ENCODE data around the gene PLEKHG3. TPM values are rescaled to one million over a fixed set of nuclear protein-coding genes. Genes with fewer than 3 reads are reported as not detected.

PLEKHG3 gene
- total RNA-seq (2022; extraction: Qiagen RNA extraction): 13.6 to 26.7 TPM (median 22.2 TPM) in 5 replicates

DNA sequence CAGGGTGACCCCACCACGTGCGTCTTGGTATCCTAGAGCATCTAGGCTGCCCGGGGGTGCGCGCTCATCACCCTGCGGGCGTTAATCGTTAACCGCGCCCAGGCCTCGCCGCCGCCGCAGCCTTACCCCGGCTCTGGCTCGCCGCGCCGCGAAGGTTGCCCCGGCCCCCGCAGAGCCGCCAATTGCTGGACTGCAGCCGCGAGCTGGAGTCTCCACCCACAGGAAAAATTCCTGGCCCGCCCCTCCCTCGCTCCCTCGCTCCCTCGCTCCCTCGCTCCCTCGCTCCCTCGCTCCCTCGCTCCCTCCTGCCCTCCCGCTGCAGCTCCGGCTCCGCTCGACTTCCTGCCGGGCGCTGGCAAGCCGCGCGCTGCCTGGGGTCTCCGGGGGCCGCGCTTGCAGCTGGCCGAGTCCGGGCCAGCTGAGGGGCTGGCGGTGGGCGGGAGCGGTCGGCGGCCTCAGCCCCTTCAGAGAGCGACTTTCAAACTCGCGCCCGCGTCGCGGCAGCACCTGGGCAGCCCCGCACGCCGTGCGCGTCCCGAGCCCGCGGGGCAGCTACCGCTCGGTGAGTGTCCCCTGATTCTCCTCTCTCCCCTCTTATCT lies at the start of gene PLEKHG3:
TSS of gene PLEKHG3 (plus strand) at position 282 of the 600 bp plus-strand sequence. CDS start 23,208 bp downstream, outside the sequence.

Other genes starting within 250 kb of the PLEKHG3 start
- 0.26 to 0.49 TPM (median 0.33 TPM) in 5 replicates for gene AKAP5, start 238.9 kb upstream of the PLEKHG3 start, total RNA-seq (2022; extraction: Qiagen RNA extraction)
- gene ZBTB25, start 200.6 kb upstream of the PLEKHG3 start, total RNA-seq (2022; extraction: Qiagen RNA extraction): 3.2 to 5.9 TPM (median 5.2 TPM) in 5 replicates
- 18.1 to 25.5 TPM (median 22.8 TPM) in 5 replicates for gene ZBTB1, start 199.7 kb upstream of the PLEKHG3 start, total RNA-seq (2022; extraction: Qiagen RNA extraction)
- gene HSPA2, start 163.7 kb upstream of the PLEKHG3 start, total RNA-seq (2022; extraction: Qiagen RNA extraction): 30.7 to 39.9 TPM (median 35.5 TPM) in 5 replicates
- gene PPP1R36, start 154.5 kb upstream of the PLEKHG3 start, total RNA-seq (2022; extraction: Qiagen RNA extraction): 0.06 to 0.40 TPM (median 0.24 TPM) in 5 replicates
- 1.2 to 2.4 TPM (median 2.0 TPM) in 5 replicates for gene SPTB, start 175.5 kb downstream of the PLEKHG3 start, total RNA-seq (2022; extraction: Qiagen RNA extraction)
- gene CHURC1, start 210.0 kb downstream of the PLEKHG3 start, total RNA-seq (2022; extraction: Qiagen RNA extraction): 75.4 to 134 TPM (median 77.2 TPM) in 5 replicates
- gene GPX2, start 238.3 kb downstream of the PLEKHG3 start, total RNA-seq (2022; extraction: Qiagen RNA extraction): 172 to 291 TPM (median 185 TPM) in 5 replicates

Measured in A549 treated with dexamethasone at 1 μM for 4 hours (cell line).